Psoas muscle (tissue), 8 donors: ENCODE results near the gene SKP1. TPM values are rescaled to one million over a fixed set of nuclear protein-coding genes. Genes with fewer than 3 reads are reported as not detected.
A peak's percentile ranks its signal among the peaks of the same experiment; 100 is the strongest.

Experiments
- ATAC-seq, 4 donors: fragments of 200-7000 bp; cut with Tn5 transposase; one replicate each; pipeline ENCODE4 v1.9.1; 2020; ENCODE audit warnings: moderate library complexity in 3 of 4, mild to moderate bottlenecking in 2 of 4
- DNase-seq, 2 donors: peaks; one replicate each; pipeline ENCODE4 v3.0.0-alpha.2; 2020
- H3K27ac ChIP-seq: fragments of 200-600 bp; one replicate; pipeline ENCODE4 v1.8.0; 2022
- H3K27me3 ChIP-seq, 3 donors: fragments of 200-600 bp in 1 of 3; one replicate each; pipeline versions ENCODE4 v1.6.1 to v1.8.0; 2013 to 2022; ENCODE audit warnings: low read length in 2 of 3, mild to moderate bottlenecking in 2 of 3, moderate library complexity in 1 of 3; ENCODE audit not compliant: insufficient read depth in 3 of 3
- H3K36me3 ChIP-seq, 2 donors: fragments of 200-600 bp in 1 of 2; one replicate each; pipeline versions ENCODE4 v1.6.1 to v1.8.0; 2013 to 2022; ENCODE audit warnings: low read depth in 1 of 2, mild to moderate bottlenecking in 1 of 2, moderate library complexity in 1 of 2; ENCODE audit not compliant: insufficient read depth in 1 of 2
- H3K4me1 ChIP-seq: fragments of 200-600 bp; one replicate; pipeline ENCODE4 v1.8.0; 2022
- H3K4me3 ChIP-seq: fragments of 200-600 bp; one replicate; pipeline ENCODE4 v1.8.0; 2022; ENCODE audit warnings: mild to moderate bottlenecking
- H3K9me3 ChIP-seq: fragments of 200-600 bp; one replicate; pipeline ENCODE4 v1.8.0; 2022
- CTCF ChIP-seq: fragments of 200-600 bp; IDR thresholded peaks from one replicate; pipeline ENCODE4 v1.8.0; 2022; ENCODE audit warnings: antibody characterized with exemption
- WGBS, 3 donors: extraction: QIAGEN DNeasy Blood & Tissue Kit; methylation state at CpG; one replicate each; pipeline versions ENCODE4 v1.1.6 to v1.1.7; 2013; 5-methylcytosine and 5-hydroxymethylcytosine counted together
- intact Hi-C, 2 donors: fragments of 100-400 bp; cut with DNase I; formaldehyde crosslinking; loops; one replicate each; pipeline versions ENCODE4 v1.11.0 to v1.14.2; 2022
- polyA plus RNA-seq, 3 donors: library from polyadenylated mRNA; stranded (reverse); fragments of 200-250 nt; gene quantifications; one replicate each; pipeline ENCODE4 v1.2.3, GENCODE V29; 2013
- total RNA-seq, 4 donors: library from RNA; stranded (reverse); fragmentation: NEBNext Ultra II Directional in 2 of 4; extraction: Animal tissue kit (Norgen Biotek cat#: 25700) in 2 of 4; gene quantifications; one replicate each; pipeline versions ENCODE4 v1.2.1 to v1.2.4, GENCODE V29; 2021 to 2023
- donor health status: healthy with polysubstance abuse.
- donor health status: DM: no; HTN: no; CAD: no; lungs with moderate emphysema.
- donor health status: Bipolar disorder and iron deficiency.
- donor health status: healthy.
- donor health status: DM: yes; HTN: yes; CAD: no.
- donor health status: DM: no; HTN: no; CAD: no.
- donor health status: DM: no; HTN: no; CAD: no.
- donor health status: DM: yes; HTN: yes; CAD: no.

Gene SKP1
- total and polyA plus RNA-seq, 7 donors, result 341 to 1,174 (median 485) TPM

- Histone ChIP-seq H3K27me3 (no peaks in the 10 kb centered on the region), H3K36me3 (no peaks in the 10 kb centered on the region), H3K4me3 (no peak overlapping the region), H3K9me3 (no peaks in the 10 kb centered on the region), H3K4me1 (no peaks in the 10 kb centered on the region), H3K27ac (no peak overlapping the region)
- WGBS, 3 donors, result 23 to 27% (median 27%) methylated on average over 20 of the region's 20 CpGs
- DNase-seq (peak; percentile 68 to 84), ATAC-seq (peak; percentile 85 to 97 (median 88))
- peak; percentile 87 for TF ChIP-seq CTCF
- intact Hi-C loops, result loop anchor here (5.0 kb wide), 1 partner anchor 40 kb away; no protein-coding TSS in a partner anchor
These were observed 74.9 kb downstream of the SKP1 start for GRCh38 chr5:134101686-134102439.

- Histone ChIP-seq H3K4me1 (no peaks in the 10 kb centered on the region), H3K27ac (no peak overlapping the region), H3K36me3 (no peaks in the 10 kb centered on the region), H3K27me3 (peaks cover 0 to 3% (median 0%) of the 10 kb centered on the region in 3 donors), H3K9me3 (no peaks in the 10 kb centered on the region), H3K4me3 (no peak overlapping the region)
- DNase-seq, result peak in 1 of 2 donors; percentile 41
- no peak for TF ChIP-seq CTCF
- no peak for ATAC-seq
- intact Hi-C loops, result loop anchor here (5.0 kb wide), 1 partner anchor 42 kb away; no protein-coding TSS in a partner anchor
- WGBS, 3 donors, result 61 to 75% (median 61%) methylated on average over 10 of the region's 10 CpGs
These were observed 76.3 kb downstream of the SKP1 start for GRCh38 chr5:134100283-134101091.

GRCh38 chr5:134099939-134100282 is 76.8 kb downstream of the SKP1 start:
- no peak overlapping the region for H3K27ac ChIP-seq
- no peak for DNase-seq
- WGBS, 3 donors, result 92 to 99% (median 97%) methylated on average over 2 of the region's 2 CpGs
- H3K27me3 ChIP-seq, result peaks cover 0 to 3% (median 0%) of the 10 kb centered on the region in 3 donors
- H3K4me3 ChIP-seq, result no peak overlapping the region
- intact Hi-C loops, result loop anchor here (2.0 to 5.0 kb wide), 2 partner anchors 42 to 55 kb away; no protein-coding TSS in a partner anchor
- H3K4me1 ChIP-seq, result no peaks in the 10 kb centered on the region
- TF ChIP-seq CTCF, result no peak
- H3K9me3 ChIP-seq, result no peaks in the 10 kb centered on the region
- no peak for ATAC-seq
- H3K36me3 ChIP-seq, result no peaks in the 10 kb centered on the region

GRCh38 chr5:134099288-134099872 is 77.4 kb downstream of the SKP1 start:
- intact Hi-C loops, result loop anchor here in 1 of 2 donors (2.0 kb wide), 1 partner anchor 55 kb away; no protein-coding TSS in a partner anchor
- DNase-seq (peak in 1 of 2 donors; percentile 32), ATAC-seq (no peak)
- no peak overlapping the region for H3K27ac ChIP-seq
- H3K4me3 ChIP-seq, result no peak overlapping the region
- H3K36me3 ChIP-seq, result no peaks in the 10 kb centered on the region
- H3K27me3 ChIP-seq, result peaks cover 0 to 3% (median 0%) of the 10 kb centered on the region in 3 donors
- H3K4me1 ChIP-seq, result no peaks in the 10 kb centered on the region
- TF ChIP-seq CTCF, result no peak
- no peaks in the 10 kb centered on the region for H3K9me3 ChIP-seq
- 90 to 92% (median 91%) methylated on average over 11 of the region's 11 CpGs for WGBS, 3 donors

Other genes with a start within 250 kb of the SKP1 start
- gene C5orf15, start 208.3 kb downstream of the SKP1 start, total RNA-seq, result 10 to 100 TPM; 12.7 to 16.0 (median 13.4) TPM
- gene C5orf15, start 208.3 kb downstream of the SKP1 start, polyA plus RNA-seq, result 10 to 100 TPM; 13.2 to 29.8 (median 22.9) TPM
- gene VDAC1, start 172.0 kb downstream of the SKP1 start, total RNA-seq, result 100 to 1,000 TPM; 389 to 592 (median 473) TPM
- 100 to 1,000 TPM; 525 to 576 (median 529) TPM for gene VDAC1, start 172.0 kb downstream of the SKP1 start, polyA plus RNA-seq
- gene TCF7, start 62.3 kb downstream of the SKP1 start, total RNA-seq, result 1 to 10 TPM in 2 of 4 donors, under 1 TPM in 2; 0.74 to 2.0 (median 1.0) TPM
- gene TCF7, start 62.3 kb downstream of the SKP1 start, polyA plus RNA-seq, result 1 to 10 TPM in 2 of 3 donors, under 1 TPM in 1; 0.24 to 2.6 (median 1.0) TPM
- 100 to 1,000 TPM; 107 to 140 (median 123) TPM for gene PPP2CA, start 49.1 kb upstream of the SKP1 start, total RNA-seq
- gene PPP2CA, start 49.1 kb upstream of the SKP1 start, polyA plus RNA-seq, result 100 to 1,000 TPM in 1 of 3 donors, 10 to 100 TPM in 2; 53.0 to 105 (median 95.3) TPM
- gene CDKL3, start 190.2 kb upstream of the SKP1 start, total RNA-seq, result 1 to 10 TPM; 2.5 to 7.8 (median 5.2) TPM
- 1 to 10 TPM; 3.9 to 5.7 (median 5.0) TPM for gene CDKL3, start 190.2 kb upstream of the SKP1 start, polyA plus RNA-seq
- 100 to 1,000 TPM; 178 to 296 (median 222) TPM for gene UBE2B, start 194.6 kb upstream of the SKP1 start, total RNA-seq
- 100 to 1,000 TPM; 146 to 233 (median 187) TPM for gene UBE2B, start 194.6 kb upstream of the SKP1 start, polyA plus RNA-seq
- 10 to 100 TPM; 31.4 to 45.4 (median 39.8) TPM for gene CDKN2AIPNL, start 234.9 kb upstream of the SKP1 start, total RNA-seq
- 10 to 100 TPM; 35.7 to 60.9 (median 42.0) TPM for gene CDKN2AIPNL, start 234.9 kb upstream of the SKP1 start, polyA plus RNA-seq